Measurements from ENCODE around the gene U2AF1L4.

U2AF1L4 gene

DNA sequence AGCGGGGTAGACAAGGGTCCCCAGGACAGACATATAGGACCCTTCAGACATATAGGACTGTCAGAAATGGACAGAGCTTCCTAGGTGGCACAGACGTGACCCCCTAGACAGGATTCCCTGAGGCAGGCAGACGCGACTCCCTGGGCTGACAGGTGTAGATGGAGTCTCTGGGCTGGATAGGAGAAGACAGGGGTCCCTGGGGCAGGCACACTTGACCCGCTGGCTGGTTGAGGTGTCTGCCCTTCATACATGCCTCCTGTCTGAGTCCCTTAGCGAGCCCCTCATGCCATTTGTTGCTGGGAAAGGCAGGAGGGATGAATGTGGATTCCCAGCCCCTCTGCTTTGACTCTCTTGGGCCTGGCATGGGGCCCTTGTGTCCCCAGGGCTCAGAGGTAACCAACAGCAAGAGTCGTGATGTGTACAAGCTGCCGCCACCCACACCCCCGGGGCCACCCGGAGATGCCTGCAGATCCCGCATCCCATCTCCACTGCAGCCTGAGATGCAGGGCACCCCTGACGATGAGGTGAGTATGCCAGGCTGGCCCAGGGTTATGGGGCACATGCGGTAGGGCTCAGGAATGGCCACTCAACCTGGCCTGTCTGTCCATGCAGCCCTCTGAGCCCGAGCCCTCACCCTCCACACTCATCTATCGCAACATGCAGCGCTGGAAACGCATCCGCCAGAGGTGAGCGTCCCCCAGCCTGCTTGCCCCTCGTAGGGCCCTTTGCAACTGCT is 8.6 kb upstream of the U2AF1L4 start:
- no peak for TF ChIP-seq ZNF70 (CRISPR knock-in tag; IDR thresholded peaks at IDR 0.05)
- TF ChIP-seq TOX (CRISPR knock-in tag; IDR thresholded peaks at IDR 0.05; ENCODE audit: borderline replicate concordance): no peak
- TF ChIP-seq ESRRG (CRISPR knock-in tag; IDR thresholded peaks at IDR 0.05): no peak
- TF ChIP-seq, protein P1, sequence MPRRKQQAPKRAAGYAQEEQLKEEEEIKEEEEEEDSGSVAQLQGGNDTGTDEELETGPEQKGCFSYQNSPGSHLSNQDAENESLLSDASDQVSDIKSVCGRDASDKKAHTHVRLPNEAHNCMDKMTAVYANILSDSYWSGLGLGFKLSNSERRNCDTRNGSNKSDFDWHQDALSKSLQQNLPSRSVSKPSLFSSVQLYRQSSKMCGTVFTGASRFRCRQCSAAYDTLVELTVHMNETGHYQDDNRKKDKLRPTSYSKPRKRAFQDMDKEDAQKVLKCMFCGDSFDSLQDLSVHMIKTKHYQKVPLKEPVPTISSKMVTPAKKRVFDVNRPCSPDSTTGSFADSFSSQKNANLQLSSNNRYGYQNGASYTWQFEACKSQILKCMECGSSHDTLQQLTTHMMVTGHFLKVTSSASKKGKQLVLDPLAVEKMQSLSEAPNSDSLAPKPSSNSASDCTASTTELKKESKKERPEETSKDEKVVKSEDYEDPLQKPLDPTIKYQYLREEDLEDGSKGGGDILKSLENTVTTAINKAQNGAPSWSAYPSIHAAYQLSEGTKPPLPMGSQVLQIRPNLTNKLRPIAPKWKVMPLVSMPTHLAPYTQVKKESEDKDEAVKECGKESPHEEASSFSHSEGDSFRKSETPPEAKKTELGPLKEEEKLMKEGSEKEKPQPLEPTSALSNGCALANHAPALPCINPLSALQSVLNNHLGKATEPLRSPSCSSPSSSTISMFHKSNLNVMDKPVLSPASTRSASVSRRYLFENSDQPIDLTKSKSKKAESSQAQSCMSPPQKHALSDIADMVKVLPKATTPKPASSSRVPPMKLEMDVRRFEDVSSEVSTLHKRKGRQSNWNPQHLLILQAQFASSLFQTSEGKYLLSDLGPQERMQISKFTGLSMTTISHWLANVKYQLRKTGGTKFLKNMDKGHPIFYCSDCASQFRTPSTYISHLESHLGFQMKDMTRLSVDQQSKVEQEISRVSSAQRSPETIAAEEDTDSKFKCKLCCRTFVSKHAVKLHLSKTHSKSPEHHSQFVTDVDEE (CRISPR knock-in tag; IDR thresholded peaks at IDR 0.05): no peak
- TF ChIP-seq OSR1 (CRISPR knock-in tag; IDR thresholded peaks at IDR 0.05): no peak
- no peak for TF ChIP-seq ISL1 (CRISPR knock-in tag; IDR thresholded peaks at IDR 0.05)
- TF ChIP-seq, protein P2, sequence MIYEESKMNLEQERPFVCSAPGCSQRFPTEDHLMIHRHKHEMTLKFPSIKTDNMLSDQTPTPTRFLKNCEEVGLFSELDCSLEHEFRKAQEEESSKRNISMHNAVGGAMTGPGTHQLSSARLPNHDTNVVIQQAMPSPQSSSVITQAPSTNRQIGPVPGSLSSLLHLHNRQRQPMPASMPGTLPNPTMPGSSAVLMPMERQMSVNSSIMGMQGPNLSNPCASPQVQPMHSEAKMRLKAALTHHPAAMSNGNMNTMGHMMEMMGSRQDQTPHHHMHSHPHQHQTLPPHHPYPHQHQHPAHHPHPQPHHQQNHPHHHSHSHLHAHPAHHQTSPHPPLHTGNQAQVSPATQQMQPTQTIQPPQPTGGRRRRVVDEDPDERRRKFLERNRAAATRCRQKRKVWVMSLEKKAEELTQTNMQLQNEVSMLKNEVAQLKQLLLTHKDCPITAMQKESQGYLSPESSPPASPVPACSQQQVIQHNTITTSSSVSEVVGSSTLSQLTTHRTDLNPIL (CRISPR knock-in tag; IDR thresholded peaks at IDR 0.05; ENCODE audit: low read depth): no peak
- TF ChIP-seq, protein P3, sequence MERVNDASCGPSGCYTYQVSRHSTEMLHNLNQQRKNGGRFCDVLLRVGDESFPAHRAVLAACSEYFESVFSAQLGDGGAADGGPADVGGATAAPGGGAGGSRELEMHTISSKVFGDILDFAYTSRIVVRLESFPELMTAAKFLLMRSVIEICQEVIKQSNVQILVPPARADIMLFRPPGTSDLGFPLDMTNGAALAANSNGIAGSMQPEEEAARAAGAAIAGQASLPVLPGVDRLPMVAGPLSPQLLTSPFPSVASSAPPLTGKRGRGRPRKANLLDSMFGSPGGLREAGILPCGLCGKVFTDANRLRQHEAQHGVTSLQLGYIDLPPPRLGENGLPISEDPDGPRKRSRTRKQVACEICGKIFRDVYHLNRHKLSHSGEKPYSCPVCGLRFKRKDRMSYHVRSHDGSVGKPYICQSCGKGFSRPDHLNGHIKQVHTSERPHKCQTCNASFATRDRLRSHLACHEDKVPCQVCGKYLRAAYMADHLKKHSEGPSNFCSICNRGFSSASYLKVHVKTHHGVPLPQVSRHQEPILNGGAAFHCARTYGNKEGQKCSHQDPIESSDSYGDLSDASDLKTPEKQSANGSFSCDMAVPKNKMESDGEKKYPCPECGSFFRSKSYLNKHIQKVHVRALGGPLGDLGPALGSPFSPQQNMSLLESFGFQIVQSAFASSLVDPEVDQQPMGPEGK (CRISPR knock-in tag; IDR thresholded peaks at IDR 0.05; ENCODE audit: borderline replicate concordance): no peak
- no peak for TF ChIP-seq ZFP30 (CRISPR knock-in tag; IDR thresholded peaks at IDR 0.05)
- ATAC-seq: no peak

DNA sequence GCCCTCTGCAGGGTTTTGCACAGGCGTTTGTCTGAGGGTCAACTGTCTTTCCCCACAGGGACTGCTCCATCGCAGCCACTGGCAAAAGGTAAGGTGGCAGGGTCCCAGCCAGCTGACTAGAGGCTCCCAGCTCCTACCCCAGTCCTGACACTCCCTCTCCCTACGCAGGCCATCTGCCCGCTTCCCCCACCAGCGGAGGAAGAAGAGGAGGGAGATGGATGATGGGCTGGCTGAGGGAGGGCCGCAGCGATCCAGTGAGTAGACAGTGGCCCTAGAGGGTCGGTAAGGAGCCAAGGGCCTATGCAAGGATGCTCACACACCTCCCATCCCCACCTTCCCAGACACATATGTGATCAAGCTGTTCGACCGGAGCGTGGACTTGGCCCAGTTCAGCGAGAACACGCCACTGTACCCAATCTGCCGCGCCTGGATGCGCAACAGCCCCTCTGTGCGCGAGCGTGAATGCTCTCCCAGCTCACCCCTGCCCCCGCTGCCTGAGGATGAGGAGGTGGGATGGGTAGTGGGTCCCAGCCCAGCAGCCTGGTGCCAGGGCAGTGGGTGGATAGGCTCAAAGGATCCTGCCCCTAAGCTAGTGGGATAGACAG is 7.6 kb upstream of the U2AF1L4 start:
- no peak for TF ChIP-seq CSDC2 (CRISPR knock-in tag; IDR thresholded peaks at IDR 0.05)
- TF ChIP-seq ZFP3 (CRISPR knock-in tag; IDR thresholded peaks at IDR 0.05): no peak
- no peak for TF ChIP-seq ZFP30 (CRISPR knock-in tag; IDR thresholded peaks at IDR 0.05)
- no peak for TF ChIP-seq ZNF565 (CRISPR knock-in tag; conservative IDR thresholded peaks at IDR 0.05; ENCODE audit: low read depth)
- no peak for TF ChIP-seq TCF4 (CRISPR knock-in tag; IDR thresholded peaks at IDR 0.05; ENCODE audit: borderline replicate concordance)
- TF ChIP-seq, protein P2 (CRISPR knock-in tag; IDR thresholded peaks at IDR 0.05; ENCODE audit: low read depth): no peak
- TF ChIP-seq ZNF70 (CRISPR knock-in tag; IDR thresholded peaks at IDR 0.05): no peak
- TF ChIP-seq RARB (CRISPR knock-in tag; IDR thresholded peaks at IDR 0.05): no peak
- TF ChIP-seq OSR1 (CRISPR knock-in tag; IDR thresholded peaks at IDR 0.05): no peak
- TF ChIP-seq, protein P4, sequence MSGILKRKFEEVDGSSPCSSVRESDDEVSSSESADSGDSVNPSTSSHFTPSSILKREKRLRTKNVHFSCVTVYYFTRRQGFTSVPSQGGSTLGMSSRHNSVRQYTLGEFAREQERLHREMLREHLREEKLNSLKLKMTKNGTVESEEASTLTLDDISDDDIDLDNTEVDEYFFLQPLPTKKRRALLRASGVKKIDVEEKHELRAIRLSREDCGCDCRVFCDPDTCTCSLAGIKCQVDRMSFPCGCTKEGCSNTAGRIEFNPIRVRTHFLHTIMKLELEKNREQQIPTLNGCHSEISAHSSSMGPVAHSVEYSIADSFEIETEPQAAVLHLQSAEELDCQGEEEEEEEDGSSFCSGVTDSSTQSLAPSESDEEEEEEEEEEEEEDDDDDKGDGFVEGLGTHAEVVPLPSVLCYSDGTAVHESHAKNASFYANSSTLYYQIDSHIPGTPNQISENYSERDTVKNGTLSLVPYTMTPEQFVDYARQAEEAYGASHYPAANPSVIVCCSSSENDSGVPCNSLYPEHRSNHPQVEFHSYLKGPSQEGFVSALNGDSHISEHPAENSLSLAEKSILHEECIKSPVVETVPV (CRISPR knock-in tag; IDR thresholded peaks at IDR 0.05): no peak
- TF ChIP-seq SNAI2 (CRISPR knock-in tag; IDR thresholded peaks at IDR 0.05): no peak
- TF ChIP-seq GLIS3 (CRISPR knock-in tag; IDR thresholded peaks at IDR 0.05): no peak
- no peak for TF ChIP-seq ZC3H10 (CRISPR knock-in tag; IDR thresholded peaks at IDR 0.05)
- TF ChIP-seq, protein P3 (CRISPR knock-in tag; IDR thresholded peaks at IDR 0.05; ENCODE audit: borderline replicate concordance): no peak
- TF ChIP-seq, protein P1 (CRISPR knock-in tag; IDR thresholded peaks at IDR 0.05): no peak
- no peak for TF ChIP-seq ESRRG (CRISPR knock-in tag; IDR thresholded peaks at IDR 0.05)
- no peak for TF ChIP-seq ZNF8 (CRISPR knock-in tag; IDR thresholded peaks at IDR 0.05)
- no peak for TF ChIP-seq TOX (CRISPR knock-in tag; IDR thresholded peaks at IDR 0.05; ENCODE audit: borderline replicate concordance)
- TF ChIP-seq BACH2 (CRISPR knock-in tag; IDR thresholded peaks at IDR 0.05; ENCODE audit: borderline replicate concordance): no peak
- ATAC-seq: no peak
